ENCODE results near the gene DNAL1.

The DNAL1 gene

DNA sequence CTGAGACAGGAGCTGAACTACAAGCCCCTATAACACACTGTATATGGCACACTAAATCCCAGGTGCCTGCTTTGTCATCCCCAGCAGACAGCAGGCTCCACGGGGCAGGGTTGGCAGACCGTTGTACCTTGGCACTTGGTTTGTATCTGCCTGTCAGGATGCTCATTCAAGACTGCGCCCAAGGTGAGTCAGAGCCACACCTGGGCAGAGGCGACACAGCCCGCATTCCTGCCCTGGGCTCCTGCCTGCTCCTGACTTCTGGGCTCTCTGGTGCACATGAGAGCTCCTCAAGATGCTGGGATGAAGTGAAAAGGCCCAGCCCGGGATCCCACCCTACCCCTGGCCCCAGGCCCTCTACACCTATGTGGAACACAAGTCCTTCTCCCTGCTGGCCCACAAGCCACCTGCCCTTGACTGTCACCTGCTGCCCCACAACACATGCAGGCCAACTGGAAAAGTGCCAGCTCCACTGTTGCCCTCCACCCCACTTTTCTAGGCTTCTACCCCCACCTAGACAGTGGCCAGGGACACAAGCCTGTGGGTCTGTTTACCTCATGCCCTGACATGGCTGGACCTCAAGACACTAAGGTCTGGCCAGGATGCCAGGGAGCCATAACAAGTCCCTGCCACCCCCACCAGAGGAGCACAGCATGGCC is 100.2 kb downstream of the DNAL1 start:
- no peak for DNase-seq

- DNase-seq, result no peak
Measured at GRCh38 chr14:73745571-73746519, 101.1 kb downstream of the DNAL1 start.

DNA sequence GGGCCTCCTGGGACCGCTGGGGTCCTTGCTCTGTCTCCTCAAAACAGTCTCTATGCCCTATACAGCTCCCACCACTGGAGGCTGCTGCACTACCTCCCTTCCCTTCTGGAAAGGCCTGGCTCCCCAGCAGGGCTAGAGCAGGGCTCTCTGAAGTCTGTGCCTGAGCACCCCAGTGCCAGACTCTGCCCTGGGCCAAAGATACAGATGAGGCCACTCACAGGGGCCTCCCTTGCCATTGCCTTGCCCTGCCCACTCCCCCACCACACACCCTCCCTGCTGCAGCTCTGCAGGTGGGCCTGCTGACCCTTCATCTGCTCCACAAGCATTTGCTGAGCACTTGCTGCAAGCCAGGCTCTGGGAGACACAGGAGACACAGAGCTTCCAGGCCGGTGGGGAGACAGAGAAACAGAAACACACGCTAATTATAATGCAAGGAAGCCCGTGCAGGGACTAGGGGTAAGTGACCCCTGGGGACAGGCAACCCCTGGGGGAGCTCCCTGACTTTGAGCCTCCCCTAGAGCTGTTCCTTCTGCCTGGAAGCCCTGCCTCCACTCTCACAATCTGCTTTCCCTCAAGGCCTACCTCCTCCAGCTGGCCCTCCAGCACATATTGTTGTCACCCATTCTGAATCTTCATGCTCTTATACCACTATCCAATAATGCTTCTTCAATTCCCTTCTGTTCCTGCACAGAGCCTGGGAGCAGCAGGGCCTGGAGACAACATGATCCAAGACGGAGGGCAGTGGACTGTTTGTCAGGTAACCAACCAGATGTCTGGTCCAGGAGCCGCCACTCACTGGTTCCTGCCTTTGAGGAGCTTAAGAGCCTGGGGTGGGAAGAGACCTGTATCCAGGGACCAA is 102.0 kb downstream of the DNAL1 start:
- DNase-seq, result no peak

- DNase-seq, result no peak
Measured at GRCh38 chr14:73747379-73748211, 102.8 kb downstream of the DNAL1 start.

DNA sequence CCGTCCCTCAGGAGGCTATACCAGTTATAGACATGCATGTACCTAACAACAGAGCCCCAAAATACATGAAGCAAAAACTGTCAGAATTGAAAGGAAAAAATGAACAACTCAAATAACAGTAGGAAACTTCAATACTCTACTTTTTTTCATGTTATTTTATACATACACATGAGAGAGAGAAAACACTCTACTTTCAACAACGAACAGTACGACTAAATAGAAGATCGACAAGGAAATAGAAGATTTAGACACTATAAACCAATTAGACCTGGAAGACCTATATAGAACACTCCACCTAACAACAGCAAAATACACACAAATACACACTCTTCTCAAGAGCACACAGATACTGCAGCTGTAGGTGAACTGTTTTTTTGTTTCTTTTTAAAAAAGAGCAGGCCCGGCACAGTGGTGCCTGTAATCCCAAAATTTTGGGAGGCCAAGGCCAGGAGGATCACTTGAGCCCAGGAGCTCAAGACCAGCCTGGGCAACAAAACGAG is 104.1 kb downstream of the DNAL1 start:
- no peak for DNase-seq

DNA sequence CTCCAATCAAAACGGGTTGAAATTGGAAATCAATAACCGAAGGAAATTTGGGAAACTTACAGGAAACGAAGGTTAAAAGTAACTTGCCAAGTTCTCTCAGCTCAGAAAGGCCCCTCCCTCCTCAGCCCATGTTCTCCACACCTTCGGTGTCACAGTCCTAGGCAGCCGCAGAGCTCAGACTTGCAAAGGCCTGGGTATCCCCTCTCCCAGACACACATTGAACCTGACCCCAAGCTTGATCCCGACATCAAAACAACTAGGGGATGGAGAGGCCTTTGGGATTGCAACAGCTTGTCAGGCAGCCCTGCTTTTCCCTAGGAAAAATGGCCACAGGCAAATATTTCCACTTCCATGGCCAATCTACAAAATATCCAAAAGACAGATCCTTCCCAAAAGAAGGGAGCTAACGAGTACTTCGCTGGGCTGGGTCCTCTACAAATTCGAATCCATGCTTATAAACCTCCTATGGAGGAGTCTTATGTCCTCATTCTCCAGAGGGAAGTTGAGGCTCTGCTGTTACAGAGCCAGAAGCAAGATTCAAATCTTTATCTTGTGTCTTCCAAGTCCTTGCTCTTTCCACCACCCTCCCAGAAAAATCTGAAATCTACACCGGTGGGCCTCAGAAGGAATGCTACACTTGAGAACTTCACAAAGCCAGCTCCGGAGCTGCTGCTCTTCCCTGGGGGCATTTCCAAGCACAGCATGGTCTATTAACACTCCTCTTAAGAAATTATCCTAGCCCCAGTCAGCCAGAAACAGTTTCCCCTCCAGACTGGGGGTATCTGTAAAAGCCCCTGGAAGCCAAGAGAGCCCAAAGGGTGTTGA is 105.1 kb downstream of the DNAL1 start:
- DNase-seq, result no peak

- DNase-seq, result no peak
Measured at GRCh38 chr14:73750531-73750901, 105.7 kb downstream of the DNAL1 start.

DNA sequence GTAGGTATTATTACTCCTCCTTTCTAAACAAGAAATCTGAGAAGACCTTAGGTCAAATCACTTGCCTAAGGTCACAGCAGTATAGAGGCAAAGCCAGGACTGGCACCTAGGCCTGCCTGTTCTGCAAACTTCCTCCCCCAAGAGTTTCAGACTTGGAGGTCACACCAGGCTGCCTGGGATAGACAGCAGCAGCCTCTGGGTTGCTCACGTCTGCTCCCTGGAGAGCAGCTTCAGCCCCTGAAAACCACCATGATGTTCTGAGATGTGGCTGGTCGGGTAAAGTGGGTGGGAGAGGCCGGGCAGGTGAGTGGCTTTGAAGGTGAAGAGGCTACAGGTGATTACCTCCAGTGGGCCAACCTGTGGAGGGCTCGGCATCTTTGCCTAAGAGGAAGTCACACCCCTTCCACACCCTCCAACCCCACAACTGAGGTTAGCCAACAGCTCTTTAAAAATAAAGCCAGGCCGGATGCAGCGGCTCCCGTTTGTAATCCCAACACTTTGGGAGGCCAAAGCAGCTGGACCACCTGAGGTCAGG is 106.4 kb downstream of the DNAL1 start:
- DNase-seq, result peak; percentile 41

DNA sequence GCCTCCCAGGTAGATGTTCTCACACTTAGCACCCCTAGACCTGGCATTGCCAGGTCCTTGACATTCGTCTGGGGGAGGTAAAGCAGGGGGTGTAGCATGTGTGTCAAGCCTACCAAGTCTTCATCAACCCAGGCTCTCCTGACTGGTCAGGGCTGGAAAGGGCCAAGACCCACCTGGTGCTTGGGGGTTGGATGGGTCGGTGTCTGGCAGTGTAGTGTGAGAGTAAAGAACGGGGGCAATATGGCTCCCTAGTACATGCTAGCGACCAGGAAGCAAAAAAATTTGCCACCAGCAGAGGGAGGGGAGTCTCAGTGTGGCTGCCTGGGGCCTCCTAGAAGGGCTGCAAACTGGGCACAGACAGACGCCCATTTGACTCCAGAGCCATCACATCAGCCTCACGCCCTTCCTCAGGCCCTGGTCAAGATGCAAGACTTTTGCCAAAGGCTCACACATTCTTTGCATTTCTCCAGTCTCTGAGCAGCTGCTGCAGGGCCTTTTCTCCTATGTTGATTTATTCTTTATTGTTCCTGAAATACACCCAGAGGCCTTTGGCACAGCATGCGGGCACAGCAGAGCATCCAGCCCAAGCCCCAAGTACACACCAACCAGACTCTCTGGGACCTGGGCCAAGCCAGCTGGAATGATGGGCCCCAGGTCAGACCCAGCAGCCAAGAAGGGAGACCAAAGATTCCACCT is 107.7 kb downstream of the DNAL1 start:
- DNase-seq, result peak; percentile 69
